Parathyroid adenoma (tissue), 2 donors: ENCODE data around the gene IRF7.

Source experiments
- H2AFZ ChIP-seq: fragments of 300-600 bp; sonication (generic); one replicate; pipeline ENCODE4 v1.7.0; 2017; ENCODE audit warnings: antibody characterized with exemption, mild to moderate bottlenecking
- H3K27ac ChIP-seq: fragments of 300-600 bp; sonication (generic); one replicate; pipeline ENCODE4 v1.7.0; 2017
- H3K27me3 ChIP-seq: fragments of 300-600 bp; sonication (generic); one replicate; pipeline ENCODE4 v1.7.0; 2017; ENCODE audit warnings: low read length; ENCODE audit not compliant: control insufficient read depth, insufficient read depth
- H3K36me3 ChIP-seq: fragments of 300-600 bp; sonication (generic); one replicate; pipeline ENCODE4 v1.7.0; 2017; ENCODE audit warnings: low read length; ENCODE audit not compliant: control insufficient read depth, insufficient read depth
- H3K4me1 ChIP-seq: fragments of 300-600 bp; sonication (generic); one replicate; pipeline ENCODE4 v1.7.0; 2017; ENCODE audit warnings: control low read depth
- H3K4me2 ChIP-seq: fragments of 300-600 bp; sonication (generic); one replicate; pipeline ENCODE4 v1.7.0; 2017; ENCODE audit warnings: low read length
- H3K4me3 ChIP-seq: fragments of 300-600 bp; sonication (generic); one replicate; pipeline ENCODE4 v1.7.0; 2017; ENCODE audit warnings: low read depth, low read length
- H3K79me2 ChIP-seq: fragments of 300-600 bp; sonication (generic); one replicate; pipeline ENCODE4 v1.7.0; 2017; ENCODE audit warnings: control low read depth
- H3K9ac ChIP-seq: fragments of 300-600 bp; sonication (generic); one replicate; pipeline ENCODE4 v1.7.0; 2017; ENCODE audit warnings: mild to moderate bottlenecking
- H3K9me3 ChIP-seq: fragments of 300-600 bp; sonication (generic); one replicate; pipeline ENCODE4 v1.7.0; 2017; ENCODE audit warnings: low read length; ENCODE audit not compliant: control insufficient read depth
- CTCF ChIP-seq: fragments of 300-600 bp; sonication (generic); IDR thresholded peaks from one replicate; pipeline ENCODE4 v1.7.0; 2017; ENCODE audit warnings: antibody characterized with exemption, mild to moderate bottlenecking
- donor health status: primary hyperparathyroidism.

The IRF7 gene

GRCh38 chr11:615504-616319 lies at the start of gene IRF7:
Gene IRF7, minus strand, starts transcription at chr11:615950. Its CDS starts 586 bp downstream, at chr11:615364.
- H3K4me1 ChIP-seq = no peaks in the 10 kb centered on the region
- H3K9ac ChIP-seq = no peak within 1 kb of the TSS
- peak within 1 kb of the TSS; percentile 78 for H3K4me3 ChIP-seq
- H3K79me2 ChIP-seq = no peaks in the 10 kb centered on the region
- peak within 1 kb of the TSS; percentile 85 for H3K27ac ChIP-seq
- H3K36me3 ChIP-seq = no peaks in the 10 kb centered on the region
- TF ChIP-seq CTCF = no peak
- peak within 1 kb of the TSS; percentile 93 for H3K4me2 ChIP-seq
- no peak within 1 kb of the TSS for H2AFZ ChIP-seq
- no peaks in the 10 kb centered on the region for H3K27me3 ChIP-seq
- H3K9me3 ChIP-seq = no peaks in the 10 kb centered on the region

GRCh38 chr11:665062-665703 lies 49.4 kb upstream of the IRF7 start:
- H3K9ac ChIP-seq = no peak overlapping the region
- H3K4me1 ChIP-seq = peaks cover 4% of the 10 kb centered on the region
- H3K79me2 ChIP-seq = peaks cover 2% of the 10 kb centered on the region
- no peak for TF ChIP-seq CTCF
- H3K4me2 ChIP-seq = no peak overlapping the region
- H3K36me3 ChIP-seq = no peaks in the 10 kb centered on the region
- peak overlapping the region; percentile 41 for H2AFZ ChIP-seq
- no peaks in the 10 kb centered on the region for H3K9me3 ChIP-seq
- peak overlapping the region; percentile 32 for H3K27ac ChIP-seq
- H3K27me3 ChIP-seq = no peaks in the 10 kb centered on the region
- peak overlapping the region; percentile 22 for H3K4me3 ChIP-seq

- H3K9ac ChIP-seq = no peak overlapping the region
- H2AFZ ChIP-seq = no peak overlapping the region
- TF ChIP-seq CTCF = peak; percentile 50
- no peak overlapping the region for H3K4me2 ChIP-seq
- peaks cover 4% of the 10 kb centered on the region for H3K4me1 ChIP-seq
- H3K4me3 ChIP-seq = no peak overlapping the region
- no peaks in the 10 kb centered on the region for H3K36me3 ChIP-seq
- H3K79me2 ChIP-seq = peaks cover 2% of the 10 kb centered on the region
- H3K27ac ChIP-seq = no peak overlapping the region
- H3K27me3 ChIP-seq = no peaks in the 10 kb centered on the region
- no peaks in the 10 kb centered on the region for H3K9me3 ChIP-seq
Observed at GRCh38 chr11:662689-663274, 47.0 kb upstream of the IRF7 start.

GRCh38 chr11:660681-661444 lies 45.1 kb upstream of the IRF7 start:
- H3K27me3 ChIP-seq = no peaks in the 10 kb centered on the region
- no peaks in the 10 kb centered on the region for H3K36me3 ChIP-seq
- no peak overlapping the region for H3K27ac ChIP-seq
- H2AFZ ChIP-seq = no peak overlapping the region
- no peaks in the 10 kb centered on the region for H3K9me3 ChIP-seq
- H3K9ac ChIP-seq = no peak overlapping the region
- peaks cover under 1% of the 10 kb centered on the region for H3K4me1 ChIP-seq
- H3K4me3 ChIP-seq = no peak overlapping the region
- H3K79me2 ChIP-seq = peaks cover 2% of the 10 kb centered on the region
- H3K4me2 ChIP-seq = no peak overlapping the region
- no peak for TF ChIP-seq CTCF
